Measurements from ENCODE around the gene UAP1. TPM values are rescaled to one million over a fixed set of nuclear protein-coding genes. Genes with fewer than 3 reads are reported as not detected.

UAP1 gene
- total RNA-seq, 1 experiment from 2014 or later = 26.9 TPM

GRCh38 chr1:162550925-162551324 is 10.6 kb upstream of the UAP1 start:
- WGBS (ENCODE audit: extremely low coverage, insufficient read length, low lambda C conversion rate) = no CpG with 5 or more reads among the region's 1 CpG

More at GRCh38 chr1:162550925-162551324, 10.6 kb upstream of the UAP1 start:
- no peak overlapping the region for H2BK20ac ChIP-seq (ENCODE audit: low read depth, low read length, poor library complexity, severe bottlenecking)
- H3K9me3 ChIP-seq (ENCODE audit: control insufficient read depth, low read depth, low read length) = no peaks in the 10 kb centered on the region
- H4K5ac ChIP-seq (ENCODE audit: insufficient read length, low read depth, low read length) = no peak overlapping the region
- H2AK5ac ChIP-seq (ENCODE audit: insufficient read length, low read length) = no peak overlapping the region
- Mint-ChIP-seq H3K27ac (no peak overlapping the region), H3K4me3 (no peak overlapping the region), H3K4me1 (peaks cover 4 to 7% of the 10 kb centered on the region in 2 experiments; a peak in 3 of 4 replicates), H3K27me3 (ENCODE audit: low read depth) (no peaks in the 10 kb centered on the region), H3K36me3 (ENCODE audit: insufficient read depth in 1 of 3, low read depth in 3 of 3) (no peaks in the 10 kb centered on the region), H3K9me3 (no peaks in the 10 kb centered on the region)
- H3K79me1 ChIP-seq (ENCODE audit: insufficient read depth, low read depth, low read length, poor library complexity, severe bottlenecking) = no peaks in the 10 kb centered on the region
- H3K4me2 ChIP-seq (ENCODE audit: insufficient read depth, insufficient read length, low read length) = no peak overlapping the region
- H3K27me3 ChIP-seq (ENCODE audit: insufficient read depth, low read length) = no peaks in the 10 kb centered on the region
- no peak for TF ChIP-seq CTCF (conservative IDR thresholded peaks at IDR 0.05)
- H4K20me1 ChIP-seq (ENCODE audit: control insufficient read depth, insufficient read depth, insufficient read length) = no peaks in the 10 kb centered on the region
- H3K9ac ChIP-seq (ENCODE audit: extremely low read depth, insufficient read length, low read length) = no peak overlapping the region
- no peak overlapping the region for H2BK120ac ChIP-seq (ENCODE audit: low read depth, low read length, poor library complexity, severe bottlenecking)
- H3K23me2 ChIP-seq (ENCODE audit: insufficient read length, low read depth, low read length, poor library complexity, severe bottlenecking) = no peaks in the 10 kb centered on the region
- no peaks in the 10 kb centered on the region for H3K4me1 ChIP-seq (ENCODE audit: insufficient read depth, low read length)
- H3K4ac ChIP-seq (ENCODE audit: low read depth, low read length) = no peak overlapping the region
- no peak overlapping the region for H3K23ac ChIP-seq (ENCODE audit: insufficient read length, low read depth, low read length)
- H4K8ac ChIP-seq (replicated peaks; ENCODE audit: insufficient read length, low read depth, low read length) = no peak overlapping the region
- no peak overlapping the region for H4K91ac ChIP-seq (ENCODE audit: insufficient read length, low read depth, low read length)
- H3K18ac ChIP-seq (ENCODE audit: insufficient read length, low read depth, low read length) = no peak overlapping the region
- no peak overlapping the region for H3K14ac ChIP-seq (ENCODE audit: insufficient read depth, low read length)
- no peaks in the 10 kb centered on the region for H3K79me2 ChIP-seq (ENCODE audit: insufficient read depth, low read length)
- no peak overlapping the region for H2BK5ac ChIP-seq (ENCODE audit: insufficient read length, low read length)
- no peak overlapping the region for H3K27ac ChIP-seq (ENCODE audit: insufficient read length, low read depth, low read length)
- H2BK15ac ChIP-seq (ENCODE audit: low read depth, low read length) = no peak overlapping the region
- H2BK12ac ChIP-seq (ENCODE audit: insufficient read length, low read depth, low read length) = no peak overlapping the region
- H3T11ph ChIP-seq (ENCODE audit: low read length) = no peak overlapping the region
- H2AFZ ChIP-seq (ENCODE audit: low read length) = no peak overlapping the region
- no peak for DNase-seq
- no peak overlapping the region for H3K56ac ChIP-seq (ENCODE audit: insufficient read length, low read depth, low read length)

Data from H9 (cell line).